ENCODE results near the gene CD2AP.
"Not testable (repeated sequence)": the region's sequence is repeated elsewhere in the genome, so short reads cannot be mapped to it uniquely, and the experiment has no call there.

Gene CD2AP

GRCh38 chr6:47465117-47465516, 12.5 kb upstream of the CD2AP start:
- no peak for DNase-seq

DNA sequence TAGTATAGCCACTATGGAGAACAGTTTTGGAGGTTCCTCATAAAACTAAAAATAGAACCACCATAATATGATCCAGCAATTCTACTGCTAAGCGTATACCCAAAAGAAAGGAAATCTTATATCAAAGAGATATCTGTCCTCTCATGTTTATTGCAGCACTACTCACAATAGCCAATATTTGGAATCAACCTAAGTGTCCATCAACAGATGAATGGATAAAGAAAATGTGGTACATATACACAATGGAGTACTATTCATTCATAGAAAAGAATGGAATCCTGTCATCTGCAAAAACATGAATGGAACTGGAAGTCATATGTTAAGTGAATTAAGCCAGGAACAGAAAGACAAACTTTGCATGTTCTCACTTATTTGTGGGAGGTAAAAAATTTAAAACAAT, 5.7 kb upstream of the CD2AP start:
- no peak for DNase-seq

GRCh38 chr6:47473791-47474346, 3.7 kb upstream of the CD2AP start:
- no peak for DNase-seq

- DNase-seq = no peak
Measured at GRCh38 chr6:47475319-47475816, 2.2 kb upstream of the CD2AP start.

DNA sequence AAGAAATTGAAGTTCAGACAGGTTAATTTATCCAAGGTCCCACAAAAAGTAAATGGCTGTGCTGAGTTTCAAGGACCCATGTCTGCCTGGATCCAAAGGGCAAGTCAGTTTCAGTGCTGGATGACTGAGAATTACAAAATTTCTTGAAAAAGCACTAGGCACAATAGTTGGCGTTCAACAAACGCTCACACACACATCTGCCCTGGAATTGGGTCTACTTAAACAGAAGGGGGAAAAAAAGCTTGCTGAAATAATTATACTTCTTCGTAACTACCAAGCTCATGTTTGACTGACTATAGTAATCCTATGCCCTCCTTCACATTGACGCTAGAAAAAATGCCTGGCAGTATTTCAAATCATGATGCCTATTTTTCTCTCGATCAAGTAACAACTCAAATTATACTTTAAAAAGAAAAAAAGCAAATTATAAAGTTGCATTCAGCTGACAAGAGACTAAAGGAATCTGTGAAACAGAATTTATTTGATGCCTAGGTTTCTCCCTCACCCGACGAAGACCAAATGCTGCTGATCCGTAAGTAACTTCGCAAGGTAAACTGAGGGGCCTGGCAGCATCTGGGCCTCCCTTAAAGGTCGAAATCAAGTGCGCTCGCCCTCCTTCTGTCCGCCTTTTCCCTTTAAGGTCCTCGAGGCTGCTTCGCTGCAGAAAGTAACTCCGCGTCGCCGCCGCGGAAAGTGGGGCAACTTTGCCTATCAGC, 650 bp upstream of the CD2AP start:
- no peak for DNase-seq

DNA sequence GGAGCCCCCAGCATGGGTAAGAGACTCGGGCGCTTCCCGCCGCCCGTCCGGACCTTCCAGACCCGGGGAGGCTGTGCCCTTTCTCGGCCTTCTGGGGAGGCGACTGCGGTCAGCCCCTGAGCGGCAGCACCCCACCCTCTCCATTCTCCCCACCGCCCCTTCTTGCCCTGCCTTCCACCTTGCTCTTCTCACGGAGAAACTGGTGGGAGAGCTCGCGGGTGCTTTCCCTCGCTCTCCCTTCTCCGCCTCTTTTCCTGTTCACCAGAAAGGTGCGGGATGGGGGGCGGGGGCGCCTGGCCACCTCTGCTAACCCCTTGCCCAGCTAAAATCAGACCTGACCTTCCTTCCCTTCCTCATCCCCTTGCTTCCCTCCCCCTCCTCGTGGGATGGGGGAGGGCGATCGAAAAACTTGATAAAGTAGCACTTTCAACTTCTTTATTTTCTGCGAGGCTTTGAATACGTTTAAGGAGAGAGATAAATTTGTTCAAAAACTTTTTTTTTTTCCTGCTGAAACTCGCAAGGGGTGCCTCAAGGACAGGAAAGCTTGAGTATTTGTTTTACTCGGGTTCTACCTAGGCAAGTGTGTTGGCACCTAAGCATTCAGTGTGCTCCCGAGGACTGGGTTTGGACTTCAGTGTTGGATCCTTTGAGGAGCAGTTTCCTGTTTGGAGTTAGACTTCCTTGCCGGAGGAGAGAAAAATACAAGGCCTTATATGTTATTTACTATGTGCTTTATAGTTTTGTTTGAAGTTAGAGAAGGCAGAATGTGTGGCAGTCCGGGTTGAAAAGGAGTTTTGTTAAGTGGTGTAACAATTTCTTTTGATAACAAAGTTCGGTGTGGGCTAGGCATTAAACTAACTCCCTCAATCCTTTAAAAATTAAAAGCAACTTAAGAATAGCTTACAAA, 897 bp downstream of the CD2AP start:
- DNase-seq = no peak

DNA sequence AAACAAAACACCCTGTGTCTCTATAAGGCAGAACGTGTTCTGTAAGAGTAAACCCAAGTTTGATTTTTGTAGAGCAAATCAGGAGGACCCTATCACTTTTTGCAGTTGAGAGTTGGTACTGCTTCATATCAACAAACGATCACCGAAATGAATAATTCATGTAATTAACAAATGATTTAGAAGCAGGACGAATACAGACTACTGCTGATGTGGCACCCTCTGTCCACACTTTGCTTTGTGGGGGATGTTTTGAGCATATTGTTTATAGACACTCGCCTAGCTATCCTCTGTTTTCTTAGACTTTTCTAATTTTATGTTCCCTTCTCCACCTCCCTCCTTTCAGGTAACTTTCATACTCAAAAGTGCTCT, 1.5 kb downstream of the CD2AP start:
- no peak for DNase-seq

- DNase-seq = no peak
Measured at GRCh38 chr6:47479874-47480273, 2.3 kb downstream of the CD2AP start.

- not testable (repeated sequence) for DNase-seq
Measured at GRCh38 chr6:47481213-47481612, 3.6 kb downstream of the CD2AP start.

- no peak for DNase-seq
Measured at GRCh38 chr6:47481806-47482205, 4.2 kb downstream of the CD2AP start.

DNA sequence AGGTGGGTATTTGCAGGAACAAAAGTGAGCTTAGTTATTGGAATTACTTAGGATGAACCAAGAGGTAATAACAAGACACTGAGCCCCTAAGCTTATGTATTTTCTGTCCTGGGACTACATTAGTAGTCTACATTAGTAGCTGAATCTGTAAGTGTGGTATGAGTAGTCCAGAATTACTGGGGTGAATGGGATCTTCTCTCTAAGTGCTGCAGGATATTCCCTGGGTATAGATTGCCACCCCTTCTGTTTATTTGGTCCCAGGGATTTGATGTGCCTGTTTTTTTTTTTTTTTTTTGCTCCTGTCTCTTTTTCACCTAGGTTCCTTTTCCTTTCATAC, 5.9 kb downstream of the CD2AP start:
- no peak for DNase-seq

DNA sequence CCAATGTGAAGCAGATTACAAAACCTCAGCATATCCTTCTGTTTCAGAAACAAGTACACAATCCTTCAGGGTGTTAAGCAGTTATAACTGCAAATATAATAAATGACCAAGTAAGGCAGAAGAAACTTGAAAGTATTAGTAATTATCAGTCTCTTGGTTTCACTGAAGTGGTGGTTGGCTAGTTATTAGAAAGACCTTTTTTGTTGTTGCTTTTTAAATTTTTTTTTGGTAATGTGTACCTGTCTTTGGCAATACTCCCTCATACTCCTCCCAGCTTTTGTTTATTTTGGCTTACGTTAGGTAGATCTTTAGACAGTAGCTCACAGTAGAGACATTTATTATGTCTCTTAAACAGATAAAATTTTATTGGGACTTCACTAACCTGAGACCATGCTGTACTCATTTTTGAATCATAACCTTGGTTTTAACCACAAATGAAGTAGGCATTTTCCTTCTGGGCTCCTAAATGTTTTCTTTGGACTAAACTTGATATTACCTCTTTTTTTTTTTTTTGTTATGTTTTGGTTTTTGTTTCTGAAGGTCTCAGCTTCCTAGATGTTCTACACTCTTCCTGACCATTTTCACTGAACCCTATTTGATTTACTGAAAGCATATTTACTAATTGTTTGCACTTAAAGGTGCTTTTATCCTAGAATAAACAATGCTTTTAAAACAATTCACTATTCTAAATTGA, 6.4 kb downstream of the CD2AP start:
- DNase-seq = no peak

DNA sequence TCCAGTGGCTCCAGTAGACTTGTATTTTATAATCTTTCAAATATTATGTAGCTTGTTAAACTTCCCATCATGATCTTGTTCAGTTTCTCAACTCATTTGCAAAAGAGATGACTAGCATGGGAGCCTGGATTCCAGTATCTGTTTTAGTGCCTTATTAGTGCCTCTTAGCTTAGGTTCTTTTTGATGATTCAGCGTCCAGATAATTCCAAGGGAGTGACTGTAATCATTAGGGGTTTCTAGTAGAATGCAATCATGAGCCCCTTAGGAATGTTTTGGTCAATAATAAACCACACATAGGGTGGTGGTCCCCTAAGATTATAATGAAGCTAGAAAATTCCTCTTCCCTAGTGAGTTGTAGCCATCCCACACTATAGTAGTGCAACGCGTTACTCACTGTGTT, 7.0 kb downstream of the CD2AP start:
- DNase-seq = no peak

DNA sequence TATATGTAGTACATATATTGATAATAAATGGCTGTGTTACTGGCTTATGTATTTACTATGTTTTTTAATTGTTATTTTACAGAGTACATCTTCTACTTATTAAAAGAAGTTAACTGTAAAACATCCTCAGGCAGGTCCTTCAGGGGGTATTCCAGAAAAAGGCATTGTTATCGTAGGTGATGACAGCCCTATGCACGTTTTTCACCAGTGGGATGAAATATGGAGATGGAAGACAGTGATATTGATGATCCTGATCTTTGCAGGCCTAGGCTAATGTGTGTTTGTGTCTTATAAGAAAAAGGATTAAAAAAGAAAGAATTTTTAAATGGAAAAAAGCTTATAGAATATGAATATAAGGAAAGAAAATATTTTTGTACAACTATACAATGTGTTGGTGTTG, 7.5 kb downstream of the CD2AP start:
- no peak for DNase-seq

DNA sequence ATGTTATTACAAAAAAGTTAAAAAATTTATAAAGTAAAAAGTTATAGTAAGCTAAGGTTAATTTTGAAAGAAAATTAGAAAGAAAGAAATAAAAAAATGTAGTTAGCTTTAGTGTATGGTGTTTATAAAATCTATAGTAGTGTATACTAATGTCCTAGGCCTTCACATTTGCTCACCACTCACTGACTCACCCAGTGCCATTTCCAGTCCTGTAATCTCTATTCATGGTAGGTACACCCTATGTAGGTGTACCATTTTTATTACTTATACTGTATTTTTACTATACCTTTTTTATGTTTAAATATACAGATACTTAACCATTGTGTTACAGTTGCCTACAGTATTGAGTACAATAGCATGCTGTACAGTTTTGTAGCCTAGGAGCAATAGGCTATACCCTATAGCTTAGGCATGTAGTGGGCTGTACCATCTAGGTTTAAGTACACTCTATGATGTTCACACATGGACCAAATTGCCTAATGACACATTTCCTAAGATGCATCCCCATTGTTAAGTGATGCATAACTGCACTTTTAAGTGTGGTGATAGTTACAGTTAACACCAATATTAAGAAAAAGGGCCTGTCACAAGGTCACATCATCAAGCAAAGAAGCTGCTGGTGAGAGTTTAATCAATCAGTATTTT, 8.0 kb downstream of the CD2AP start:
- no peak for DNase-seq

GRCh38 chr6:47489995-47490394, 12.4 kb downstream of the CD2AP start:
- DNase-seq = no peak

- DNase-seq = no peak
Measured at GRCh38 chr6:47490676-47491075, 13.1 kb downstream of the CD2AP start.

GRCh38 chr6:47492355-47492754, 14.8 kb downstream of the CD2AP start:
- DNase-seq = no peak

GRCh38 chr6:47495207-47495606, 17.6 kb downstream of the CD2AP start:
- no peak for DNase-seq

DNA sequence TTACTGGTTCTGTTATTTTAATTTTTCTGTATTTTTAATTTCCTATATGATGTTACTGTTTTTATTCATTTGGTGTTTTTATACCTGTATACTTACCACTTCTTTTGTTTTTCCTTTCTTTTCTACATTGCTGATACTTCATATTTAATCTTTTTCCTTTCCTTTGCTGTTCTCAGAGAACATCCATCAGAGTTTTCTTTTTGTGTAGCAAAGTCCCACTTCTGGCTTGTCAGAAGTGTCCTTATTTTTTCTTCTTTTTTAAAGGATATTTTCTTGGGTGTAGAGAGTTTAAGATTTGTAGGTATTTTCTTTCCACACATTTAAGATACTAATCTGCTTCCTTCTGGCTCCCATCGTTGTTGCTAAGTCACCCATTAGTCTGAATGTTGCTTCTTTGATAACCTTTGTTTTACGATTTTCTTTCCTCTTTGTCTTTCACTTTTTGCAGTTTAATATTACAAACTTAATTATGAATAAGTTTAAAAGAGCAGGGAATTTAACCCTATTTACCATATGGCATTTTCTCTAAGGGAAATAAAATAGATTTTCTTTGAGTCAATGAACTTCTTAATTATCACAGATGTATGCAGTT, 18.5 kb downstream of the CD2AP start:
- DNase-seq = no peak

GRCh38 chr6:47496935-47497579, 19.5 kb downstream of the CD2AP start:
- no peak for DNase-seq

DNA sequence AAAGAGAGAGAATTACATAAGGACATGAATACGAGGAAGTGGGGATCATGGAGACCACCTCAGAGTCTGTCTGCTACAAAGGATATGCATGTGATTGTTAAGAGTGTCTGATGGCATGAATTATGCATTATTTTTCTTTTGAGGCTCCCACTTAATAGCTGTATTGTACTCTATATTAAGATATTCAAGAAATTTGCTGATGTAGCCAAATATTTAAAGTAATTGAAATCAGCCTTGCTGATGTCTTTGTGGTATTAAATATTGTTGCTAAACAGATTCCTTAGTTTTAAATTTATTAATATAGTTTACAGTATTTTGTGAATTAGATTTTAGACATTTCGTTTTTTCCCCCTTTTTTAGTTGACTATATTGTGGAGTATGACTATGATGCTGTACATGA, 25.3 kb downstream of the CD2AP start:
- DNase-seq = no peak

All from stimulated activated CD4-positive, alpha-beta T cell treated with anti-CD3 and anti-CD28 coated beads, Interleukin-1b, Interleukin-23, amount 100 ng/mL, for 48 hours (primary cell).